Fibroblast of skin of right quadriceps (primary cell): ENCODE measurements around the gene SAMD13.

ENCODE experiments used
- DNase-seq: peaks from one replicate; pipeline ENCODE4 v3.0.0-alpha.2; 2013

The SAMD13 gene

DNA sequence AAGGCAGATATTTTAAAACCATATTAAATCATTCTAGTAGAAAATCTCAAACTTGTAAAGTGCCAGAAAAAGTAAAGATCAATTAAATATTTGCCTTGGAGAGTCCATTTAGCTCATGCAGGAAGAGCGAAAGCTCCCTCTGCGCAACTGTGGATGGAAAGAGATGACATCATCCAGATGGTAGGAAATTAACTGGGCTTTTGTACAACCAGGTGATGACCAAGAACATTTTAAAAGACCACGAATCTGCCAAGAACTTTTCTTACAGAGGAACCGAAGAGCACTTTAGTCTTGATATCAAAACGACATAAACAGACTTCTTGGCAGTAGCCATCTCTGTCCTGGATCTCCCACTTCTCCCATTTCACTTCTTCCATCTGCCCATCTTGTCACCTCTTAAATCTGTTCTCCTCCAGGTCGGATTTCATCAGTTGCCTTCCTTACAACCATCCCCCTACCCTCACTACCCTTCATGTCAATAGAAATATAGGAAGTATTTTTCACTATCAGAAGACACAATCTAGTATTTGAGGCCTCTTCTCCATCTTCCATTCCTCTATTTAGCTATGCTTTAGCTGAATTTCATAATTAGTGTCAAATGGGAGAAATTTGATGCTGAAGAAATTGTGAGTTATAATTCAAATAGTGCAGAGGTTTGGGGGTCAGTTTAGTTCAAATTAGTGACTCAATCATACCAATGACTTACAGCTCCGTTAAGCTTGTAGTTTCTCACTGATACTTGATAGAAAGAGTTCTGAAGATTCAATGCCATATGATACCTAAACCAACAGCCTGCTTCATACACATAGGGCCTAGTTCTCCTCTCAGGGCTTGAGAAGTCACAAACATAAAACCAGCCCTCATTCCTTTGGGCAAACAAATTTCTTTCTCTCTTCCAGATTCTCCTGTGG is 74.7 kb downstream of the SAMD13 start:
- DNase-seq: peak; percentile 30

DNA sequence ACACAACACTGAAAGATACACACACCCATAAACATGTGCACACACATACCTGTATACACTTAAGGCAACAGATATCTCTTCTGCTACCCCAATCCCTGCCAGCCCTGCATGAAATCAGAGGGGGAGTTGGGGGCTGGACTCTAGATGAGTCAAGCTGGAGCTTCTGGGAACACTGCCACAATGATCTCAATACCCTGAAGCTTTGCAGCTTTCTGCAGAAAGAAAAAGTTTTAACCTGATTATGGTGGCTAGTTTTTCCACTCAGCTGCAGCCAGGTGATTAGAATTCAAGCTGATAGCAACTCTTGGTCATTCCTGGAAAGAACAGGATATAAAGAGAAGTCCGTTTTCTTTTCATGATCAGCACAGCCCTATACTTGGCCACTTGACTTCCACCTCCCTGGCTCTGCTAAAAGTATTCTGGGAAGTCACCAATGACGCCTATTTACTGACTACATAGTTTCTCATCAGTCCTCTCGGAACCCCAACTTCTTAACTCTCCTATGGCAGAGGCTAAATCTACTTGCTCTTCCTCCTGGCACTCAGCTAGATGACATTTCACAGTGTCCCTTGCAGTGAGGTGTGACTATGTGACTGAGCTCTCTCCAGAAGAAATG is 76.1 kb downstream of the SAMD13 start:
- peak; percentile 84 for DNase-seq

DNA sequence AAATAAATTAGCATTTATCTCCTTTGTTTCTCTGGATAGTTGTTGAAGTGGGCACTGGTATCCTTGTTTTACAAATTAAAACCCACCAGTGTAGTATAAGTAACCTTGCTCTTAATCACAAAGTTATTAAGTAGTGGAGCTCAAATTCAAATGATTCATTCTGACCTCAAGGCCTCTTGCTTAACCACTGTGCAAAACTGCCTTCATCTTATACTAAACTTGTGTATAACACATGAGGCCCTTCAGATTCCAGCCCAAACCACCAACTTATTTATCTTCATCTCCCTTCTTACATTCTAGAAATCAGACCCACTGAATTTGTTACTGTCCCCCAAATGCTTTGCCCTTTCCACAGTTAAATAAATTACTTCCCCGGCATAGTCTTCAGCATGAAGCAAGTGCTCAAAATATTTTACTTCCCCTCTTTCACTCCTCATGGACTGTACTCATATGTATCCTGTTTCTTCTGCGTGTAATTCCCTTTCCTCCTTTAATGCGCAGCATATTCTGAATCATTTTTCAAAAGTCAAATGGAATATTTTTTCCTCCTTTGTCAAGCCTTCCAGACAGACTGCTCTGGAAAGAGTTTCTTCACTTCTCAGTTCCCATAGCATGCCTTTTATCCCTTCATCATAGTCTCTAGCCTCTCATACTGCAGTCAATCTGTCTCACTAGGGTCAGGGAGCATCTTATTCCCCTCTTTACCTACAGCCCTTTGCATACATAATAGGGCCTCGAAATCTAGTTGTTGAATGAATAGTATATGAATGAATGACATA is 77.8 kb downstream of the SAMD13 start:
- peak; percentile 76 for DNase-seq

DNA sequence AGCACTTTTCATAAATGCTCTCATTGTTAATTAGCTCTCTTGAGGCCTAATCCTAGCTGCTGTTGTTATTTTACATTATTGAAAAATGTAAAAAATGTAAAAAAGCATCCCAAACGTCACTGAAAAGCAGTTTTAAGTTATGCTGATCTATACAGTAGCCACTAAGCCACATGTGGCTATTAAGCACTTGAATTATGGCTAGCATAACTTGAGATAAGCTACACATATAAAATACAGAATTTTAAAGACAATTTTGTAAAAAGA is 78.3 kb downstream of the SAMD13 start:
- DNase-seq: no peak

DNA sequence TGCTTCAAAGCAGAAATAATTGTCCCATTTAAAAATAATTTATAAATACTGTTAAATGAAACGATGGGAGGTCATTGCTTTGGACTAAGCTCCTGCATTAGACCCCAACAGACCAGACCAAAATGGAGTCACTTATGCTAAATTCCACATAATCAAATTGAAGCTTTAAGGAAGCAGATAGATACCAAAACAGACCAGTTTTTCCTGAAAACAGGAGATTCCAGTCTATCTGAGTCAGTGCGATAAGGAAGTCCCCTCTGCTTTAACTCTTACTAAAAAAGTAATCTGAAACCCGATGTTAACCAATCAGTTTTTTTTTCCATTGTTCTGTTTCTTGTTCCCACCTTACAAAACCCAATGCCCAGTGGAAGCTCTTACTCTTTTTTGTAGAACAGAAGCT is 80.6 kb downstream of the SAMD13 start:
- no peak for DNase-seq

DNA sequence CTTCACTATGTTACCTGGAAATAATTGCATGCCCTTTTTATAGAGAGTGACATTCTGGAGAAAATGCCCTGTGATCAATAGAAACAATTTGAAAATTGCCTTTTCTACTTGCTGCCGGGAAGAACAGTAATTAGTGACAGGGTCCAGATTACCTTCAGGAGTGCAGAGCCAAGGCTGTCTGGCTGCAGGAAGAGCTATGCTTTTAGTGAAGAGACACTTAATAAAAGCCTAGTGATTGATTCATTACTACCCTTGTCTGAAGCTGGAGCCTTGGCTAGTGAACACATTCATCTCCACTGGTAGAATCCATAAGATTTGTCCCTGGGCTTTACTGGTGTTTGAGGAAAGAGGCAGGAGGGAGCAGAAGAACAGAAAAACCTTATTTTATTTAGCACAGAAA is 83.8 kb downstream of the SAMD13 start:
- DNase-seq: no peak

DNA sequence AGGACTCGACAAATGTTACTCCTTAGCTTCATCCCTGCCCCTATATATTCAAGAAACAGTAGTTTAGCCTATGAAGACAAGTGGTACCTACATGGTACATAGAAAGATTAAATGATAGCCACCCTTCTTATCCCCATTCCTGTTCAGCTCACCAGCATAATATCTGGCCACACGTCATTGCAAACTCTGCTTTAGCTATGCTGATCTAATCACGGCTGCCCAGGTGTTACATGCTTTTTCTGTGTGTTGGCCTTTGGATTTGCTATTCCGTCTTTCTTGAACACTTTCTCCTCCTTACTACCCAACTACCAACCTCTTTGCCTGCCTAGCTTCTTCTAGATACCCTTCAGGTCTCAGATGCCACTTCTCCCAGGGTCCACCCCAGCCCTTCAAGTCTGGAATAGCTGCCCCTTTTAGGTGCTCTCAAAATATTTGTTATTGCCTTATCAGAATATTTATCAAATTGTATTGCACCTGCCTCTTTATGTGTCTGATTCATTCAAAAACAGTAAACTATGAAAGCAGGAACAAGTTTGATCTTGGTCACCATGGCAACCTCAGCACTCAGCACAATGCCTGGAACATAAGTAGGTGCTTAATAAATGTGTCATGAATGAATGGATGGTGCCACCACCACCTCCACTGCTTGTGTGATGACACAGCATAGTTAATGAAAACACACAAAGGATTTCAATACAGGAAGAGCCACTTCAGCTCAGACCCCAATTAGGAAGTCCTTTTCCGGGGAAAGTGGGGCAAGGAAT is 85.4 kb downstream of the SAMD13 start:
- no peak for DNase-seq

DNA sequence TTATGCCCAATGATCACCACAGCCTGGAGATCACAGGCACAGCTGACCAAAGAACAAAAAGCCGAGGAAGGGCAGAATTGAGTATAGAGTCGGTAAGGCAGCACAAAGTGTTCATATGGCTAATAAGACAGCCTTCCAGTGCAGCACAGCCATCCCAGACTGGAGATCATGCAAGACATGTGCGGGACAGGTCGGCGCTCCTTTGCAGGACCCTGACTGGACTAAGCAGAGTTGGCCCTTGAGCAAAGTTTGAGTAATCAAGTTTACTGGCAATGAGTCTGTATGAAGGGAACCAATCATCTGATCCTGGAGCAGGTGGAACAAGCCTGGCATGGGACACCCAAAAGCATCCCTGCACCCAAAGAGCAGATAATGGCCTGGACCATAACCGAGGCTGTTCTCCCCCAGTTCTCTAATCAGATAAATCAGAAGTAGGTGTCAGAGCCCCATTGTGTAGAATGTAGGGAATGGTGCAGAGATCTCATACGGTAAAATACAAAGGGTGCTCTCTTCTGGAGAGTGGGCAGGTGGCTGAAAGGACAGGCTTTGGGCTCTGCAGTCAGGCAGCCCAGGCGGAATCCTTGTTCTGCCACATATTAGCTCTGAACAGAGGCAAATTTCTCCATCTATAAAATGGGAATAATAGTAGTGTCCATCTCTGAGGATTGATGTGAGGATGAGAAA is 86.1 kb downstream of the SAMD13 start:
- no peak for DNase-seq

DNA sequence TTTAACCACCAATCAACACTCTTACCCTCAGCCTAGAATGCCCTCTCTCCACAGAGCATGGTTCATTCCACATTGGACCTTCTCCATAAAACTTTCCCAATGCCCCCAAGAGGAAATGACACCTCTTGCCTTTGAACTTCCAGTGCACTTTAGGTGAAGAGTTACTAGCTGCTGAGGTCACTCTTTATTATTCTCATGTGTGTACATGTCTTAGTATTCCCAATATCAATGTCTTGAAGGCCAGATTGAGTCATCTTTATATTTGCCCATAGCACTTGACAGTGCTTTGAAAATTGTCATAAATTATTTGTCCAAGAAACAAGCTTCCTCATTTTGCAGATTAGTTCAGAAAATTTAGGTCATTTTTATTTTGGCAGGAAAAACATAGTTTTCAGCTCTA is 88.7 kb downstream of the SAMD13 start:
- no peak for DNase-seq

DNA sequence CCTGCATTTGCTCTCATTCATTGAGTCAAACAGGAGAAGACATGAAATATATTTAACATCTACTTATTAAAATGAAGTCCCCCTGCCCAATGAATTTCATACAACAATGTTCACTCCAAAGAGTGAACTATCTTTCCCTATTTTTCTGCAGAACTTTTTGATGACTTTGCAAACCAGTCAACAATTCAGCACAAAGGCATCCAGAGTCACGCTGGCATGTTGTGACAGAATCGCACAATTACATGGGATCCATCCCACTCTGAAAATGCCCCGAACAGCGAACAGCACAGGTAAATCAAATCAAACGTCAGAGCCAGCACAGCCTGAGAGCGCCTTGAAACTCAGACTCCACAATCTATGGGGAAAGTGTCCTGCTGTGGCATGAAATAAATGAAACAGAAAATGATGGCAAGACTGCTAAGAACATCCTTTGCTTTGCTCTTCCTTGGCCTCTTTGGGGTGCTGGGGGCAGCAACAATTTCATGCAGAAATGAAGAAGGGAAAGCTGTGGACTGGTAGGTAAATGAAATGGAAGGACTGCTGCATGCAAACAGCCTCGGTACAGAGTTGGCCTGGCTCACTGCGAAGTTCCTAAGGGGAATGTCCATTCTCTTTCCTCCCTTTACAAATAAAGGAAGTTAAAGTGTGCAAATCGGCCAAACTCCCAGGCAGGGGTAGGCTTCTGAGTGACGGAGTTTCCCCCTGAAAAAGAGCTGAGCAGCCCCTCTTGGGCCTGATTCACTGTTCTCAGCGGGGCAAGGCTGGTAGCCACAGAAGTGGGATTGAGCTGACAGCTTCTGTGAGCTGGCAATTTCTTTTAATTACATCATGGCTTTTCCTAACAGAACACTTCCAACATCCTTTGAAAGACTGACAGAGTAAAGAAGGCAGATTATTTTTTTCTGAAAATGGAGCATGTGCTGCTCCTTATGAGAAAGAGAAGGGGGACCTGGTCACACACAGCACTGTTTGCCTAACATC is 97.0 kb downstream of the SAMD13 start, which contains the start of gene DNASE2B:
Gene DNASE2B, plus strand, starts transcription at position 310 of the 981 bp plus-strand sequence. Its CDS starts 81 bp downstream, at position 391.
- DNase-seq: no peak
